Common myeloid progenitor, CD34-positive (primary cell): Measurements from ENCODE around the gene SLC13A2.

ENCODE experiments used
- CTCF ChIA-PET: fragments of 350-600 bp; sonication (Branson Sonifier 250); formaldehyde crosslinking; loops from one replicate; lab custom pipeline; 2021; ENCODE audit warnings: antibody characterized with exemption; lab: Charles Lee
- POLR2A ChIA-PET: fragments of 350-600 bp; sonication (Branson Sonifier 250); formaldehyde crosslinking; loops from one replicate; lab custom pipeline; 2021; ENCODE audit warnings: antibody characterized with exemption; lab: Charles Lee
- DNase-seq, 3 donors: peaks; one replicate each; pipeline versions ENCODE4 v3.0.0 to v3.0.0-alpha.2; 2013
- H3K27ac ChIP-seq, 2 experiments: 1 replicate in 1 of 2; 2 replicates in 1 of 2; pipeline ENCODE4 v1.7.0; 2013; ENCODE audit warnings: inconsistent platforms in 2 of 2, low read length in 2 of 2, mild to moderate bottlenecking in 2 of 2, low read depth in 1 of 2, moderate library complexity in 1 of 2; ENCODE audit not compliant: severe bottlenecking in 2 of 2, insufficient read depth in 1 of 2, poor library complexity in 1 of 2
- H3K27me3 ChIP-seq, 5 experiments: replicated peaks in 2 of 5; 1 replicate in 3 of 5; 2 replicates in 2 of 5; pipeline versions ENCODE4 v1.6.1 to v1.7.0; 2013; ENCODE audit warnings: low read length in 4 of 5, mild to moderate bottlenecking in 2 of 5, moderate library complexity in 2 of 5, inconsistent platforms in 1 of 5; ENCODE audit not compliant: insufficient read depth in 5 of 5, control insufficient read depth in 4 of 5
- H3K36me3 ChIP-seq, 4 experiments: 1 replicate in 2 of 4; 2 replicates in 2 of 4; pipeline versions ENCODE4 v1.6.1 to v1.7.0; 2013; ENCODE audit warnings: low read length in 3 of 4, control low read depth in 1 of 4, mild to moderate bottlenecking in 1 of 4; ENCODE audit not compliant: control insufficient read depth in 4 of 4, insufficient read depth in 4 of 4
- H3K4me1 ChIP-seq, 4 experiments: 1 replicate in 3 of 4; 2 replicates in 1 of 4; pipeline versions ENCODE4 v1.6.1 to v1.7.1; 2013; ENCODE audit warnings: low read length in 3 of 4, mild to moderate bottlenecking in 3 of 4, control low read depth in 1 of 4, inconsistent platforms in 1 of 4, moderate library complexity in 1 of 4; ENCODE audit not compliant: control insufficient read depth in 4 of 4, insufficient read depth in 4 of 4; ENCODE audit errors: control extremely low read depth in 1 of 4
- H3K4me3 ChIP-seq, 7 experiments: 1 replicate in 4 of 7; 2 replicates in 3 of 7; pipeline versions ENCODE4 v1.5.1 to v1.7.0; 2013; ENCODE audit warnings: mild to moderate bottlenecking in 7 of 7, low read length in 6 of 7, moderate library complexity in 6 of 7, inconsistent platforms in 2 of 7, low read depth in 2 of 7, control low read depth in 1 of 7; ENCODE audit not compliant: insufficient read depth in 4 of 7, control insufficient read depth in 1 of 7; ENCODE audit errors: extremely low read depth in 1 of 7
- H3K9me3 ChIP-seq, 5 experiments: 1 replicate in 4 of 5; 2 replicates in 1 of 5; pipeline versions ENCODE4 v1.6.1 to v1.7.1; 2013; ENCODE audit warnings: low read length in 4 of 5, mild to moderate bottlenecking in 2 of 5, inconsistent platforms in 1 of 5, low read depth in 1 of 5, moderate library complexity in 1 of 5; ENCODE audit not compliant: control insufficient read depth in 4 of 5, insufficient read depth in 2 of 5; ENCODE audit errors: control extremely low read depth in 1 of 5
- WGBS: methylation state at CpG from one replicate; pipeline ENCODE4 v1.1.5; 2013; ENCODE audit not compliant: insufficient coverage; 5-methylcytosine and 5-hydroxymethylcytosine counted together

Gene SLC13A2

DNA sequence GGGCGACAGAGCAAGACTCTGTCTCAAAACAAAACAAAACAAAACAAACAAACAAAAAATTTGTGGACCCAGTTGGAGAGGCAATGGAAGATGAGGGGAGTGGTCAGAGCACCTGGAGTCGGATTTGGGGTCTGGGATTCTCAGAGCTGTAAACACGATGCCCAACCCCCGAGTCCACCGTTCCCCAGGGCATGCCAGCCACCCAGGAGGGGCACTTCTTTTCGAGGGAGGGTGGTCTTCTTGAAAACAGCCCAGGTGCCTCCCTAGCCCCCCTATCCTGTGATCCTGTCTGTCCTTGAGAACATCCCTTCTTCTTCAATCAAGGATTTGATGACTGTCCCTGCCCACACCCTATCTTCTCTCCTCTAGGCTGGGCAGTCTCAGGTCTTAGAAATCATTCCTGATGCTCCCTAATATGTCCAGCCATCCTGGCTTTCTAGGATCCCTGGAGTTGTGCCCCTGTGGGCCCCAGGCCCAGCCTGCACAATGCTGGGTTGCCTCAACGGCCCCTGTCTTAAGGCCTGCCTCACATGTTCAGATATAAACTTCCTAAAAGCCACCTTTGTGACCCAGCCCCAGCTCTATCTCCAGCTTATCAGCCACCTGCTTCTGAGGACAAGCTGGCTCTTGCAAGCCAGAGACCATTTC is 3.1 kb upstream of the SLC13A2 start:
- Histone ChIP-seq H3K9me3 (no peaks in the 10 kb centered on the region), H3K27me3 (peaks cover 0 to 8% (median 0%) of the 10 kb centered on the region in 5 experiments), H3K4me3 (no peak overlapping the region), H3K4me1 (peaks cover 0 to 32% (median 20%) of the 10 kb centered on the region in 4 experiments), H3K27ac (no peak overlapping the region), H3K36me3 (no peaks in the 10 kb centered on the region)
- POLR2A ChIA-PET = interaction anchor here (0.7 kb wide), 1 partner anchor 11 kb away, joined by 3 read pairs; no protein-coding TSS in a partner anchor
- DNase-seq = peak in 1 of 3 donors; percentile 19
- CTCF ChIA-PET = no interaction called here
- WGBS = 96% methylated on average over 6 of the region's 7 CpGs

DNA sequence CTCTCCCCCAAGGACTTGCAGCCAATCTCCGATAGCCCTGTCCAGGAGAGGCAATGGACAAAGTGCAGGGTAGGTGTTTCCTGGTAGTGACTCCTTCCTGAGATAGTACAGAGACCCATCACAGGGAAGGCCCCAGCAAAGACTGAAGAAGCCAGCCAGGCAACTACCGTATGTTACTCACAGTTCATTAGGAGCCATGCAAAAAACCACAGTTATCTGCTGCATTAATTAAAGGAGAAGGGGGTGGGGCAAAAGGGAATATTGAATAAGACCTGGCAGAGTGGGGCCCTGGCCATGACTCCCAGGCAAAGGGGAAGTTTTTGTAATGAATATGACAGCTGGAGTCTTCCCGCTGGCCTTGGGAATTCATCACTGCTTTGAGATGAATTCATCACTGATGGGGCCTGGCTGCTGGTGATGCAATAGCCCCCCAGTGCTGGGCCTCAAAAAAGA is 2.5 kb upstream of the SLC13A2 start:
- DNase-seq = no peak
- Histone ChIP-seq H3K27me3 (peaks cover 0 to 3% (median 0%) of the 10 kb centered on the region in 5 experiments), H3K36me3 (no peaks in the 10 kb centered on the region), H3K4me3 (no peak overlapping the region), H3K4me1 (peaks cover 0 to 36% (median 22%) of the 10 kb centered on the region in 4 experiments), H3K9me3 (no peaks in the 10 kb centered on the region), H3K27ac (no peak overlapping the region)
- CTCF ChIA-PET = no interaction called here
- POLR2A ChIA-PET = no interaction called here
- WGBS = 100% methylated on average over 1 of the region's 3 CpGs

DNA sequence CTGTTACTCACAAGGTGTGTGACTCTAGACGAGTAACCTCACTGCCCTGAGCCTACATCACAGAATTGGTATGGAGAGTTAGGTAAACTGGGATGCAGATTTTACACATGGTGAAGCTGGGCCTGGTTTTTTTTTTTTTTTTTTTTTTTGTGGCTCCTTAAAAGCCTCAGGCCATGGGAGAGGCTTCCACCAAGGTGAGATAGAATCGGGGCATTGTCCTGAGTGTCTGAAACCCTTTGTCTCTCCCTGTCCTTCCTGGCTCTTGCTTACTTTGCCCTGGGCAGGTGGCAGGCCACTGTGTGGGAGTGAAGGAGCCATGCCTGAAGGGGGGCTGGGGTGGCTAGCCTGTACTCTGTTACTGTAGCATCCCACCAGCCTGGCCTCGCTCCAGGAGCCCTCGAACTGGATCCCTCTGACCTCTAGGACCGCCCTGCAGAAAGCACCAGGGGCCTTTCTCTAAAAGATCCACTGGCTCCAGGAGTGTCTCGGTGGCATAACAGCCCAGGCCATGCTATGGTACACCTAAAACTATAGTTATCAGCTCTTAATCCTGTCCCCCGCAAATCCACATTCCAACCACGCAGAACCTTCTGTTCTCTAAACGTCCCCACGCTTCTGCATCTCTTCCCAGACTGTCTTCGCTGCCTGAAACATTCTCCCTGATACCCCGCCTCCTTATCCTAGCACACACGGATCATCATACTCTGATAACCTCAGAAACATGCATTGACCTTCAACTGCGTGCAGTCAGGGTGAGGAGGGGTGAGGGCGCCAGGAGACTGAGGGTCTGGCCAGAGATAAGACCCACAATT is 1.7 kb upstream of the SLC13A2 start:
- H3K27me3 ChIP-seq = peaks cover 0 to under 1% (median 0%) of the 10 kb centered on the region in 5 experiments
- no peak overlapping the region for H3K27ac ChIP-seq
- no peaks in the 10 kb centered on the region for H3K36me3 ChIP-seq
- H3K9me3 ChIP-seq = no peaks in the 10 kb centered on the region
- no peak overlapping the region for H3K4me3 ChIP-seq
- peaks cover 0 to 29% (median 19%) of the 10 kb centered on the region in 4 experiments for H3K4me1 ChIP-seq
- CTCF ChIA-PET = no interaction called here
- 97% methylated on average over 10 of the region's 15 CpGs for WGBS
- DNase-seq = no peak
- POLR2A ChIA-PET = no interaction called here

DNA sequence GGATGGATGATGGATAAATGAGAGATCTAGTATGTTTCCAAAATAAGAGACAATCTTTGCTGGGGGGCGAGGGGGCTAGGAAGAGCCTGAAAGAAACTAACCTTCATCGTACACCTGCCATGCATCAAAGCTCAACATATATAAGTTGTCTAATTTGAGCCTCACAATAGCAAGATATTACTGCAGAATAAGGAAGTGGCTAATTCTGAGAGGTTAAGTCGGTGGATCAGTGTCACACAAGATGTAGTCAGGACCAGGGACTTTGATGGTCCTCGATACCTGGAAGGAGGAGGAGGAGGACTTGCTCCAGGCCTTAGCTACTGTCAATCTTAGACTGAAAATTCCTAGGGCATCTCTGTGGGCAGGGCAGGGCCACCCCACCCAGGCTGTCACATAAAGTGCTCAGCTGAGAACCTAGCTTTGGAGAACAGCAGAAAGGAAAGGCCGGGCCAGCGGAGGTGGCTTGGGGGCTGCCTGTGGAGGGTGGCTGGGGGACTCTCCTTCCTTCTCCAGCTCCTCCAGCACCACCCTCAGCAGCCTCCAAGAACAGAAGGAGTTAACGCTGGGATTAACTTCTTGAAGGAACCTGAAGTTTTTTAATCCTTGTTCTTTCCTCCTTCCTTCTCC is 460 bp upstream of the SLC13A2 start:
- ChIA-PET CTCF (no interaction called here), POLR2A (no interaction called here)
- H3K4me3 ChIP-seq = no peak overlapping the region
- H3K9me3 ChIP-seq = no peaks in the 10 kb centered on the region
- H3K36me3 ChIP-seq = no peaks in the 10 kb centered on the region
- WGBS = 87% methylated on average over 5 of the region's 7 CpGs
- peaks cover 0 to 20% (median 9%) of the 10 kb centered on the region in 4 experiments for H3K4me1 ChIP-seq
- DNase-seq = no peak
- no peak overlapping the region for H3K27ac ChIP-seq
- no peaks in the 10 kb centered on the region for H3K27me3 ChIP-seq

DNA sequence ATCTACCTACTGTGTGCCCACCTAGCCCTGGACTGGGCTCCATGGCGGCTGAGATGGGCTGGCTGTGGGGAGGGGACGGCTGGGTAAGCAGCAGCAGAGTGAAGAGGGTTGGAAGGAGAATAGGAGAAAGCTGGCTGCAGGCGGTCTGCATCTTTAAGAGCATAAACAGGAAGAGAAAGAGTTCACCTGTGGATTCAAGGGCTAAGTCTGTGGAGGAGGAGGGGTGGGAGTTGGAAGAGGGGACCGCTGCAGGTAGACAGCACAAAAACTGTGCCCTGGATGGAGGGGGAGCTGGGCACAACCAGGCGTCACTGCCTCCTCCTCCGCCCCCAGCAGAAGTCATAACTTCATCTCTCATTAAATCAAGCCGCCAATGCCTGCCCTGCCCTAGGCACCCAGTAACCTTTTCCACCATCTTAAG is 677 bp downstream of the SLC13A2 start:
- peaks cover 0 to 11% (median 7%) of the 10 kb centered on the region in 4 experiments for H3K4me1 ChIP-seq
- H3K9me3 ChIP-seq = no peaks in the 10 kb centered on the region
- POLR2A ChIA-PET = no interaction called here
- WGBS = 100% methylated on average over 2 of the region's 7 CpGs
- no peaks in the 10 kb centered on the region for H3K27me3 ChIP-seq
- no peak overlapping the region for H3K4me3 ChIP-seq
- CTCF ChIA-PET = no interaction called here
- H3K27ac ChIP-seq = no peak overlapping the region
- no peak for DNase-seq
- H3K36me3 ChIP-seq = no peaks in the 10 kb centered on the region

DNA sequence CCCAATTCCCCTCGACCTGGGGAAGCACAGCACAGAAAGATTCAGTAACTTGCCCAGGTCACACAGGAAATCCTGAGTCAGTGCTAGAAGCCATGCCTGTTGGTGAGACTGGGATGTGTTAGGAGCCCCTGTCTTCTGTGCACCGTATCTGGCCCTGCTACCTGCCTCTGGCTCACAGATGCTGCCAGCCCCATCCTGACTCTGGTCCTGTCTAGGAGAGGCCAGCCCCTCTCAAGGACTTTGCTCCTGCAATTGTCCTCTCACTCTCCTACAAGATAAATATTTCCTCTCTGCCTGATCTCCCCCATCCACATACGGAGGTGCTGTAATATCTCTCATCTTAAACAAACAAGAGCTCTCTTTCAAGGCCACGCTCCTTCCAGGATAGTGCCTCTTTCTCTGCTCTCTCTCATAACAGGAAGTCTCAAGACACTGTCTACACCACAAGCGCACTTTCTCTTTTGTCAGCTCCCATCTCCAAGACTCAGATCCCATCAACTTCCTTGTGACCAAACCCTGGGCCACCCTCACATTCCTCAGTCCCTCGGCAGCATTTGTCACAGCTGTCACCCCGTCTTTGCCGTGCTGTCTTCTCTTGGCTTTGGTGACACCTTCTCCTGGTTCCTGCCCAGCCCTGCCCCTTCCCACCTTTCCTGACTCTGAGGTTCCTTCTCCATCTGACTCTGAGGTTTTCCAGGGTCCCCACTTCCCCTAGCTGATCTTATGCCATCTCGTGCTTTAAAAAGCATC is 1.9 kb downstream of the SLC13A2 start:
- WGBS = 45% methylated on average over 9 of the region's 9 CpGs
- H3K9me3 ChIP-seq = no peaks in the 10 kb centered on the region
- no peak overlapping the region for H3K27ac ChIP-seq
- CTCF ChIA-PET = no interaction called here
- no peaks in the 10 kb centered on the region for H3K36me3 ChIP-seq
- H3K27me3 ChIP-seq = no peaks in the 10 kb centered on the region
- POLR2A ChIA-PET = no interaction called here
- peak in 2 of 3 donors; percentile 23 to 29 for DNase-seq
- no peak overlapping the region for H3K4me3 ChIP-seq
- peaks cover 0 to 11% (median 7%) of the 10 kb centered on the region in 4 experiments for H3K4me1 ChIP-seq
